Neural progenitor cell (in vitro differentiated cells): Measurements from ENCODE around the gene VWA8. TPM values are rescaled to one million over a fixed set of nuclear protein-coding genes. Genes with fewer than 3 reads are reported as not detected.

Experiments used
- DNase-seq: peaks from one replicate; pipeline ENCODE4 v3.0.0-alpha.2; 2016; ENCODE audit warnings: low spot score
- H2AFZ ChIP-seq: fragments of 200-600 bp; sonication (generic); replicated peaks from 2 replicates; pipeline ENCODE4 v1.6.1; 2016; ENCODE audit warnings: antibody characterized with exemption
- H3F3A ChIP-seq: fragments of 200-600 bp; sonication (generic); 2 replicates; pipeline ENCODE4 v1.6.1; 2016; ENCODE audit warnings: antibody characterized with exemption, low read depth
- H3K27ac ChIP-seq: fragments of 200-600 bp; sonication (generic); 2 replicates; pipeline ENCODE4 v1.5.1; 2016; ENCODE audit warnings: mild to moderate bottlenecking
- H3K27me3 ChIP-seq: fragments of 200-600 bp; sonication (generic); 2 replicates; pipeline ENCODE4 v1.6.1; 2016; ENCODE audit warnings: mild to moderate bottlenecking, moderate library complexity
- H3K36me3 ChIP-seq: fragments of 200-600 bp; sonication (generic); 2 replicates; pipeline ENCODE4 v1.5.1; 2016
- H3K4me1 ChIP-seq: fragments of 200-600 bp; sonication (generic); 2 replicates; pipeline ENCODE4 v1.6.1; 2016; ENCODE audit warnings: mixed run types
- H3K4me2 ChIP-seq: fragments of 200-600 bp; sonication (generic); 2 replicates; pipeline ENCODE4 v1.6.1; 2016
- H3K4me3 ChIP-seq: fragments of 200-600 bp; sonication (generic); 2 replicates; pipeline ENCODE4 v1.5.1; 2016
- H3K79me2 ChIP-seq: fragments of 200-600 bp; sonication (generic); 2 replicates; pipeline ENCODE4 v1.6.1; 2016; ENCODE audit warnings: low read depth
- H3K9ac ChIP-seq: fragments of 200-600 bp; sonication (generic); 2 replicates; pipeline ENCODE4 v1.6.1; 2016
- H3K9me3 ChIP-seq: fragments of 200-600 bp; sonication (generic); 2 replicates; pipeline ENCODE4 v1.5.1; 2016; ENCODE audit warnings: low read depth
- H4K20me1 ChIP-seq: fragments of 200-600 bp; sonication (generic); 2 replicates; pipeline ENCODE4 v1.6.1; 2016; ENCODE audit warnings: low read depth
- H3K27ac Mint-ChIP-seq: 3 replicates; pipeline ENCODE4 v1.8.0; 2021; ENCODE audit warnings: mixed read lengths
- H3K27me3 Mint-ChIP-seq: 2 replicates; pipeline ENCODE4 v1.8.0; 2022; ENCODE audit warnings: low read depth, mild to moderate bottlenecking, inconsistent platforms, moderate library complexity, mixed read lengths; ENCODE audit not compliant: insufficient read depth
- H3K36me3 Mint-ChIP-seq: 3 replicates; pipeline ENCODE4 v1.8.0; 2021; ENCODE audit warnings: mixed read lengths
- H3K4me1 Mint-ChIP-seq: 3 replicates; pipeline ENCODE4 v1.8.0; 2021; ENCODE audit warnings: mixed read lengths
- H3K4me3 Mint-ChIP-seq: 3 replicates; pipeline ENCODE4 v1.8.0; 2021; ENCODE audit warnings: mild to moderate bottlenecking, moderate library complexity, mixed read lengths
- H3K9me3 Mint-ChIP-seq: 3 replicates; pipeline ENCODE4 v1.8.0; 2020; ENCODE audit warnings: mixed read lengths
- EZH2 ChIP-seq: fragments of 200-600 bp; sonication (generic); IDR thresholded peaks from 2 replicates; pipeline ENCODE4 v1.6.1; 2017; ENCODE audit warnings: antibody characterized with exemption, mild to moderate bottlenecking, moderate library complexity
- EZH2phosphoT487 ChIP-seq: fragments of 200-600 bp; sonication (generic); IDR thresholded peaks from 2 replicates; pipeline ENCODE4 v1.6.1; 2017; ENCODE audit warnings: antibody characterized with exemption
- total RNA-seq: library from RNA; depleted of rRNA; stranded (reverse); fragments of >200 nt; gene quantifications from 2 replicates; pipeline ENCODE4 v1.2.3, GENCODE V29; 2015; ENCODE audit warnings: low replicate concordance
- TF ChIP-seq, protein P1 (sequence below): fragments of 200-600 bp; sonication (generic); IDR thresholded peaks from 2 replicates; pipeline ENCODE4 v1.5.1; 2017; ENCODE audit warnings: antibody characterized with exemption, mild to moderate bottlenecking

The VWA8 gene
- total RNA-seq, 1 donor from 2014 or later = 12.6 TPM

DNA sequence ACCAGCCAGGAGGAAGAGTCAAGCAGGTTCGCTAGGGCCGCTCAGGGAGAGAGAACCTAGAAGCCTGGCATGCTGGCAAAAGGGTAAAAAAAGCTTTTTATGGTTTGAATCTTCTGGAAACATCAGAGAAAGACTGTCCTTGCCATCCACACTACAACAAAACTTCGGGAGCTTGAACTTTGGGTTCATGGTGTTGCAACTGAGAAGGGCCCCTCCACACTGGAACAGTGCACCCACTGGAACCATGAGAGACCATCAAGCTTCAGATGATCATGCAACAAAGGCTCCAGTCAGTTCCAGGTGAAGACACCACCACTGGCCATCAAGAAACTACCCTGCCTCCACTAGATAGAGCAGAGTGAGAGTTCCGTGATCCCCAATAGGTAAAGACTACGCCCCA is 333.5 kb downstream of the VWA8 start:
- Histone ChIP-seq H2AFZ (no peak overlapping the region), H3K9ac (no peak overlapping the region), H3K9me3 (no peaks in the 10 kb centered on the region), H3K4me2 (no peak overlapping the region), H3K27me3 (no peaks in the 10 kb centered on the region), H3K36me3 (no peaks in the 10 kb centered on the region), H3K4me1 (peaks cover 3% of the 10 kb centered on the region), H3K4me3 (no peak overlapping the region), H3F3A (no peaks in the 10 kb centered on the region), H3K27ac (no peak overlapping the region), H4K20me1 (no peaks in the 10 kb centered on the region), H3K79me2 (no peaks in the 10 kb centered on the region)
- Mint-ChIP-seq H3K9me3 (peaks cover 12% of the 10 kb centered on the region), H3K36me3 (peaks cover 10% of the 10 kb centered on the region), H3K4me1 (peaks cover 11% of the 10 kb centered on the region), H3K27ac (no peak overlapping the region), H3K4me3 (no peak overlapping the region), H3K27me3 (no peaks in the 10 kb centered on the region)
- no peak for DNase-seq
- TF ChIP-seq, protein P1, sequence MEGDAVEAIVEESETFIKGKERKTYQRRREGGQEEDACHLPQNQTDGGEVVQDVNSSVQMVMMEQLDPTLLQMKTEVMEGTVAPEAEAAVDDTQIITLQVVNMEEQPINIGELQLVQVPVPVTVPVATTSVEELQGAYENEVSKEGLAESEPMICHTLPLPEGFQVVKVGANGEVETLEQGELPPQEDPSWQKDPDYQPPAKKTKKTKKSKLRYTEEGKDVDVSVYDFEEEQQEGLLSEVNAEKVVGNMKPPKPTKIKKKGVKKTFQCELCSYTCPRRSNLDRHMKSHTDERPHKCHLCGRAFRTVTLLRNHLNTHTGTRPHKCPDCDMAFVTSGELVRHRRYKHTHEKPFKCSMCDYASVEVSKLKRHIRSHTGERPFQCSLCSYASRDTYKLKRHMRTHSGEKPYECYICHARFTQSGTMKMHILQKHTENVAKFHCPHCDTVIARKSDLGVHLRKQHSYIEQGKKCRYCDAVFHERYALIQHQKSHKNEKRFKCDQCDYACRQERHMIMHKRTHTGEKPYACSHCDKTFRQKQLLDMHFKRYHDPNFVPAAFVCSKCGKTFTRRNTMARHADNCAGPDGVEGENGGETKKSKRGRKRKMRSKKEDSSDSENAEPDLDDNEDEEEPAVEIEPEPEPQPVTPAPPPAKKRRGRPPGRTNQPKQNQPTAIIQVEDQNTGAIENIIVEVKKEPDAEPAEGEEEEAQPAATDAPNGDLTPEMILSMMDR = no peak
- TF ChIP-seq EZH2 (no peak), EZH2phosphoT487 (no peak)

DNA sequence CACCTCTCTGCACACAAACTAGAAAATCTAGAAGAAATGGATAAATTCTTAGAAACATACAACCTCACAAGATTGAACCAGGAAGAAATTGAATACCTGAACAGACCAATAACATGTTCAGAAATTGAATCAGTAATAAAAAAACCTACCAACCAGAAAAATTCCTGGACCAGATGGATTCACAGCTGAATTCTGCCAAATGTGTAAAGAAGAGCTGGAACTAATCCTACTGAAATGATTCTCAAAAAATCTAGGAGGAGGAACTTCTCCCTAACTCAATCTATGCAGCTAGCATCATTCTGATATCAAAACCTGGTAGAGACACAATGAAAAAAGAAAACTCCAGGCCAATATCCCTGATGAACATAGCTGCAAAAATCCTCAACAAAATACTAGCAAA is 336.9 kb downstream of the VWA8 start:
- TF ChIP-seq EZH2 (no peak), EZH2phosphoT487 (no peak)
- TF ChIP-seq, protein P1 = no peak
- H3K36me3 Mint-ChIP-seq = peaks cover 16% of the 10 kb centered on the region
- Histone ChIP-seq H3K79me2 (no peaks in the 10 kb centered on the region), H3K27ac (no peak overlapping the region), H3K4me1 (peaks cover 6% of the 10 kb centered on the region), H3K36me3 (no peaks in the 10 kb centered on the region), H4K20me1 (no peaks in the 10 kb centered on the region), H3F3A (no peaks in the 10 kb centered on the region), H3K9ac (no peak overlapping the region), H3K4me3 (no peak overlapping the region), H3K27me3 (no peaks in the 10 kb centered on the region), H3K4me2 (no peak overlapping the region), H2AFZ (no peak overlapping the region), H3K9me3 (no peaks in the 10 kb centered on the region)
- no peak overlapping the region for H3K4me3 Mint-ChIP-seq
- peaks cover 3% of the 10 kb centered on the region for H3K27me3 Mint-ChIP-seq
- H3K27ac Mint-ChIP-seq = no peak overlapping the region
- H3K4me1 Mint-ChIP-seq = peaks cover 11% of the 10 kb centered on the region
- no peak for DNase-seq
- H3K9me3 Mint-ChIP-seq = peaks cover 22% of the 10 kb centered on the region

DNA sequence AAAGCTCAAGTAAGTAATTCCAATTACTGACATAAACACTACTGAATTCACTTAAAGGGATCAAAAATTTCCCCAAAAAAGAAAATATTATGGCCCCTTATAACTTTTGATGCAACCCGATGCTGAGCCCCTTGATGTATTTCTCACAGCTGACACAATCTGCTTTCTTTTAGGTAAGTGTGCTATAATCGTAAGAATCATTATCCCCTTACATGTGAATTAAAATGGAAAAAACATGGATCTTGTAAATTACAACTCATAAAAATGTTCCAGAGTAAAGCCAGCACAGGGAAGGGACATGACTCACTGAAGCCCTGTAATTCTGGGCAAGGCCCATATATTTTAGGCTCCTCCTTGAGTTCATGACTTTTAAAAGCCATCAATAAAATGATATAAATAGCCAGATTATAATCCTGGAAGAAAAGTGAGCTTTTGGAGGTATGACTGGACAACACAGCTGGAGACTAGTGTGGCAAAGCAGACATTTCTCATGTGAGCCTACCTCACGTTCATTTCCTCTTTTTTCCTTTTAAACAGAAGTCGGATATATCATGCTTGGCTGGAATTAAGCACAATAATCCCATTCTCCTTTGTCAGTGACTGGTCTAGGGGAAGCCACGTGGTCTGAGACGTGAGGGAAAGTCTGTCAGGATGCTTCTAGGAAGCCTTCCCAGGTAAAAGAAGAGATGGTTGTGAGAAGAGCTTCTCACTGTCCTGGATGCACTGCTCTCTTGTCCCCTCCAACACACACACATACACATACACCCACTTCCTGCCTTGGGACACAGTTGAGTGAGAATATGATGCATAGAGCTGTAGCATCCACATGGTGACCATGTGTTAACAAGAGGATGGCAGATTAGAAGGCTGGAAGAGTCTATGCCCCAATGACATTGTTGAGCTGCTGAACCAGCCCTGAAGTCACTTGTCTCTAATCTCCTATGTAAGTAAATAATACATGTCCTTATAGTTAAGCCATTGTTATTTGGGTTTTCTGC is 338.2 kb downstream of the VWA8 start:
- H3K9me3 Mint-ChIP-seq = peaks cover 24% of the 10 kb centered on the region
- H3K4me3 Mint-ChIP-seq = no peak overlapping the region
- peaks cover 18% of the 10 kb centered on the region for H3K36me3 Mint-ChIP-seq
- no peak overlapping the region for H3K4me2 ChIP-seq
- no peak overlapping the region for H2AFZ ChIP-seq
- H4K20me1 ChIP-seq = no peaks in the 10 kb centered on the region
- H3K36me3 ChIP-seq = no peaks in the 10 kb centered on the region
- H3K27ac Mint-ChIP-seq = no peak overlapping the region
- DNase-seq = no peak
- peaks cover 11% of the 10 kb centered on the region for H3K4me1 Mint-ChIP-seq
- H3K9ac ChIP-seq = no peak overlapping the region
- no peaks in the 10 kb centered on the region for H3K9me3 ChIP-seq
- H3K27me3 Mint-ChIP-seq = peaks cover 3% of the 10 kb centered on the region
- H3K27me3 ChIP-seq = no peaks in the 10 kb centered on the region
- H3K4me3 ChIP-seq = no peak overlapping the region
- no peaks in the 10 kb centered on the region for H3K79me2 ChIP-seq
- H3K4me1 ChIP-seq = peaks cover 6% of the 10 kb centered on the region
- TF ChIP-seq, protein P1 = no peak
- TF ChIP-seq EZH2phosphoT487 = no peak
- TF ChIP-seq EZH2 = no peak
- H3K27ac ChIP-seq = no peak overlapping the region
- H3F3A ChIP-seq = no peaks in the 10 kb centered on the region
